ENCODE results near the gene KLK4. TPM values are rescaled to one million over a fixed set of nuclear protein-coding genes. Genes with fewer than 3 reads are reported as not detected.

The KLK4 gene
- polyA plus RNA-seq, 1 of the 3 experiments (the other 2 are of a cell fraction), result not detected

GRCh38 chr19:50910722-50911121, 473 bp downstream of the KLK4 start (continued):
- TF ChIP-seq IRF3 (IDR thresholded peaks at IDR 0.05; ENCODE audit: low read depth, low read length) (no peak), FOSL2 (IDR thresholded peaks at IDR 0.05; ENCODE audit: borderline replicate concordance, low read depth) (no peak), JUND (IDR thresholded peaks at IDR 0.05) (no peak), USF2 (IDR thresholded peaks at IDR 0.05; ENCODE audit: borderline replicate concordance, low read depth, low read length) (no peak), FOXM1 (IDR thresholded peaks at IDR 0.05; ENCODE audit: low read depth) (no peak), REST (IDR thresholded peaks at IDR 0.05; ENCODE audit: low read depth, low read length) (no peak)

- Histone ChIP-seq H4K20me1 (ENCODE audit: insufficient read depth) (no peaks in the 10 kb centered on the region), H3K4me3 (ENCODE audit: low read depth in 2 of 2, low read length in 1 of 2) (no peak overlapping the region; a peak in 1 of 4 replicates), H3K27me3 (ENCODE audit: insufficient read depth) (peaks cover 75% of the 10 kb centered on the region), H3K4me2 (peak overlapping the region; percentile 33; the same call in 1 of the 2 replicates), H2AFZ (ENCODE audit: low read depth) (no peak overlapping the region), H3F3A (replicated peaks; ENCODE audit: insufficient read depth) (no peaks in the 10 kb centered on the region), H3K36me3 (replicated peaks in 1 of 2; ENCODE audit: control insufficient read depth in 1 of 2, insufficient read depth in 2 of 2, low read length in 1 of 2) (no peaks in the 10 kb centered on the region), H3K9me3 (no peaks in the 10 kb centered on the region), H3K27ac (ENCODE audit: low read depth in 2 of 2, low read length in 1 of 2) (no peak overlapping the region), H3K9me2 (no peaks in the 10 kb centered on the region), H3K4me1 (ENCODE audit: control insufficient read depth in 1 of 2, insufficient read depth in 2 of 2, low read depth in 1 of 2, low read length in 1 of 2) (no peaks in the 10 kb centered on the region), H3K9ac (no peak overlapping the region), H3K79me2 (ENCODE audit: insufficient read depth) (no peaks in the 10 kb centered on the region)
- CTCF ChIA-PET, result interaction anchor here (3.5 kb wide), 1 partner anchor 12 kb away, joined by 25 read pairs; no protein-coding TSS in a partner anchor
- DNase-seq, result peak; percentile 83
- WGBS (ENCODE audit: low lambda C conversion rate), result 5% methylated on average over 23 of the region's 36 CpGs
- POLR2A ChIA-PET, result no interaction called here
- TF ChIP-seq RFX5 (IDR thresholded peaks at IDR 0.05; ENCODE audit: low read length) (no peak), EP300 (IDR thresholded peaks at IDR 0.05; ENCODE audit: borderline replicate concordance in 1 of 2, low read depth in 1 of 2, low read length in 1 of 2) (no peak), MAX (IDR thresholded peaks at IDR 0.05; ENCODE audit: low read depth) (no peak), NFIC (IDR thresholded peaks at IDR 0.05; ENCODE audit: borderline replicate concordance) (no peak), CTCF (IDR thresholded peaks at IDR 0.05) (no peak), GATA2 (CRISPR knock-in tag; IDR thresholded peaks at IDR 0.05) (no peak), RAD21 (IDR thresholded peaks at IDR 0.05; ENCODE audit: low read length) (no peak), USF1 (IDR thresholded peaks at IDR 0.05; ENCODE audit: borderline replicate concordance, low read depth) (no peak), USF2 (IDR thresholded peaks at IDR 0.05; ENCODE audit: borderline replicate concordance, low read depth, low read length) (no peak), FOSL2 (IDR thresholded peaks at IDR 0.05; ENCODE audit: borderline replicate concordance, low read depth) (no peak), RCOR1 (IDR thresholded peaks at IDR 0.05; ENCODE audit: low read length) (no peak), SIN3A (IDR thresholded peaks at IDR 0.05; ENCODE audit: borderline replicate concordance, low read depth, low read length) (no peak), CHD2 (IDR thresholded peaks at IDR 0.05; ENCODE audit: low read length, partially characterized antibody) (no peak), RXRA (IDR thresholded peaks at IDR 0.05; ENCODE audit: borderline replicate concordance, low read depth) (no peak), YY1 (IDR thresholded peaks at IDR 0.05; ENCODE audit: low read depth) (no peak), TAF1 (IDR thresholded peaks at IDR 0.05; ENCODE audit: borderline replicate concordance, low read depth, low read length) (no peak)
These were observed 1.7 kb downstream of the KLK4 start for GRCh38 chr19:50909240-50910070.

Measured in SK-N-SH (cell line).